ENCODE results near the gene RAD51C.
"Not testable (repeated sequence)": the region's sequence is repeated elsewhere in the genome, so short reads cannot be mapped to it uniquely, and the experiment has no call there.

DNA sequence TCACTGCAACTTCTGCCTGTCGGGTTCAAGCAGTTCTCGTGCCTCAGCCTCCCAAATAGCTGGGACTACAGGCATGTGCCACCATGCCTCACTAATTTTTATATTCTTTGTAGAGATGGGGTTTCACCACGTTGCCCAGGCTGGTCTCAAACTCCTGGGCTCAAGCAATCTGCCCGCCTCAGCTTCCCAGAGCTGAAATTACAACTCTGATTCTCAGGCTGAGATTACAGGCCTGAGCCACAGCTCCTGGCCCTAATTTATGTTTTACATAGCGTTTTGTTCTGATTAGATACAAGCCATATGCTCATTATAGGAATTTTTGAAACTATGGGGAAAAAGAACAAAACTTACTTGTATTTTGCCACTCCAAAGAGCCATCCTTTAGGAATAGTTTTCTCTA is 86.1 kb downstream of the RAD51C start:
- TF ChIP-seq CTCF (IDR thresholded peaks at IDR 0.05); ZFX (IDR thresholded peaks at IDR 0.05; ENCODE audit: borderline replicate concordance): not testable (repeated sequence)

All from 22Rv1 (cell line).